Adrenal gland (tissue), 12 donors: ENCODE data around the gene CYP1A2. TPM values are rescaled to one million over a fixed set of nuclear protein-coding genes. Genes with fewer than 3 reads are reported as not detected.

ENCODE experiments used
- DNase-seq, 7 donors: peaks; one replicate each; pipeline ENCODE4 v3.0.0-alpha.2; 2019 to 2020
- H3K27ac ChIP-seq, 5 donors: fragments of 200-600 bp; sonication (generic) in 4 of 5; 1 replicate in 3 of 5; 2 replicates in 2 of 5; pipeline versions ENCODE4 v1.5.1 to v1.8.0; 2016 to 2020; ENCODE audit warnings: mild to moderate bottlenecking in 1 of 5
- H3K27me3 ChIP-seq: fragments of 200-600 bp; 2 replicates; pipeline ENCODE4 v1.8.0; 2021
- H3K36me3 ChIP-seq, 2 donors: fragments of 200-600 bp; replicated peaks in 1 of 2; 1 replicate in 1 of 2; 2 replicates in 1 of 2; pipeline versions ENCODE4 v1.5.1 to v1.8.0; 2018 to 2022
- H3K4me1 ChIP-seq, 2 donors: fragments of 200-600 bp; replicated peaks in 1 of 2; 1 replicate in 1 of 2; 2 replicates in 1 of 2; pipeline versions ENCODE4 v1.5.1 to v1.8.0; 2018 to 2021
- H3K4me3 ChIP-seq, 4 donors: fragments of 200-600 bp; sonication (generic) in 3 of 4; one replicate each; pipeline ENCODE4 v1.5.1; 2016 to 2018
- H3K9me3 ChIP-seq, 3 donors: fragments of 200-600 bp; sonication (generic) in 1 of 3; replicated peaks in 1 of 3; 1 replicate in 2 of 3; 2 replicates in 1 of 3; pipeline versions ENCODE4 v1.5.1 to v1.8.0; 2016 to 2021
- POLR2A ChIP-seq, 2 donors: fragments of 450-650 bp; IDR thresholded peaks; one replicate each; pipeline ENCODE4 v1.6.1; 2017; ENCODE audit warnings: antibody characterized with exemption in 2 of 2, mild to moderate bottlenecking in 2 of 2, moderate library complexity in 1 of 2
- WGBS, 4 donors: extraction: QIAGEN DNeasy Blood & Tissue Kit in 2 of 4; methylation state at CpG; one replicate each; pipeline versions ENCODE4 v1.1.5 to v1.1.7; 2013 to 2017; 5-methylcytosine and 5-hydroxymethylcytosine counted together
- intact Hi-C, 2 donors: fragments of 100-400 bp; cut with DNase I; formaldehyde crosslinking; loops; one replicate each; pipeline versions ENCODE4 v1.14.1 to v1.15.0; 2022 to 2023
- polyA plus RNA-seq, 3 donors: library from polyadenylated mRNA; stranded (reverse); fragments of 200-250 nt in 2 of 3; fragments of 350-450 nt in 1 of 3; fragmentation: Illumina TruSeq in 1 of 3; extraction: RNeasy Lipid Tissue Mini Kit (QIAGEN cat#74804) in 1 of 3; gene quantifications; one replicate each; pipeline ENCODE4 v1.2.3, GENCODE V29; 2013 to 2014
- total RNA-seq, 9 donors: library from RNA; depleted of rRNA in 4 of 9; stranded (reverse); fragments of >200 nt in 4 of 9; fragments of 120-200 nt in 1 of 9; fragmentation: NEBNext Ultra II Directional in 1 of 9; extraction: Animal tissue kit (Norgen Biotek cat#: 25700) in 1 of 9; gene quantifications; one replicate each; pipeline versions ENCODE4 v1.1.0 to v1.2.4, GENCODE V29; 2013 to 2023
- TF ChIP-seq, protein P1 (sequence below), 6 experiments: fragments of 450-650 bp in 4 of 6; fragments of 200-600 bp in 2 of 6; sonication (generic) in 1 of 6; IDR thresholded peaks; 1 replicate in 5 of 6; 2 replicates in 1 of 6; pipeline versions ENCODE4 v1.5.1 to v1.8.0; 2016 to 2021; ENCODE audit warnings: antibody characterized with exemption in 6 of 6, mild to moderate bottlenecking in 2 of 6, moderate library complexity in 1 of 6
- donor health status: healthy with polysubstance abuse.
- donor health status: Bipolar disorder and iron deficiency.
- donor health status: DM: yes; HTN: yes; CAD: no.
- donor health status: DM: no; HTN: no; CAD: no.
- donor health status: DM: no; HTN: no; CAD: no.
- donor health status: DM: yes; HTN: yes; CAD: no.

CYP1A2 gene
- total and polyA plus RNA-seq, 12 donors: not detected

DNA sequence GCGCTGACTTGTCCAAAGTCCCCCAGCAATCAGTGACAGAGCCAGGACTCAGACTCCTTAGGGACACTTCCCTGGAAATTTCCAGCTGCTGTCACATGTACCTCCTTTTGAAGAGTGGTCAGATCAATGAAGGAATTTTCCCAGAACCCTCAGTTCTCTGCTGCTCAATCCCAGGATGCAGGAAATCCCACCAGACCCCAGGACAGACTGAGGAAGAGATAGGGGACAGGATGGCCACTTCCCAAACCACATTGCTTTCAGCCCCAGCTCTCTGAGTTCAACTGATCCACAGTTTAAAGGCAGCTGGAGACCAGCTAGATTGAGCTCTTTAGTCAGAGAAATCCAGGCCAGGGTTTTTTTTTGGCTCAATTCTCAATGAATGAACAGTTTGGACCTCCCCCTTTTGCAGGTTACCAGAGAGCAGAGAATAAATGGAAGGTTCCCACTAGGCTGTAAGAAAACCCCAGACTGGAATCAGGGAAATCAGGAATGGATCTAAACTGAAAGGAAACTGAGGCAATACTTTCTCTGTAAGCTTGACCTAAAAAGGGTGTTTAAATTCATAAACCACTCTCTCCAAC is 24.8 kb upstream of the CYP1A2 start:
- DNase-seq: peak in 4 of 7 donors; percentile 7 to 25 (median 18)
- H3K4me1 ChIP-seq: peaks cover 0 to 14% of the 10 kb centered on the region in 2 donors
- H3K27ac ChIP-seq: no peak overlapping the region
- 80 to 93% (median 90%) methylated on average over 1 of the region's 1 CpG for WGBS, 4 donors
- intact Hi-C loops: no loop called here
- H3K36me3 ChIP-seq: no peaks in the 10 kb centered on the region
- H3K4me3 ChIP-seq: no peak overlapping the region
- no peaks in the 10 kb centered on the region for H3K9me3 ChIP-seq
- peak in 1 of 2 donors; percentile 19 for TF ChIP-seq POLR2A (IDR thresholded peaks at IDR 0.05)
- TF ChIP-seq, protein P1, sequence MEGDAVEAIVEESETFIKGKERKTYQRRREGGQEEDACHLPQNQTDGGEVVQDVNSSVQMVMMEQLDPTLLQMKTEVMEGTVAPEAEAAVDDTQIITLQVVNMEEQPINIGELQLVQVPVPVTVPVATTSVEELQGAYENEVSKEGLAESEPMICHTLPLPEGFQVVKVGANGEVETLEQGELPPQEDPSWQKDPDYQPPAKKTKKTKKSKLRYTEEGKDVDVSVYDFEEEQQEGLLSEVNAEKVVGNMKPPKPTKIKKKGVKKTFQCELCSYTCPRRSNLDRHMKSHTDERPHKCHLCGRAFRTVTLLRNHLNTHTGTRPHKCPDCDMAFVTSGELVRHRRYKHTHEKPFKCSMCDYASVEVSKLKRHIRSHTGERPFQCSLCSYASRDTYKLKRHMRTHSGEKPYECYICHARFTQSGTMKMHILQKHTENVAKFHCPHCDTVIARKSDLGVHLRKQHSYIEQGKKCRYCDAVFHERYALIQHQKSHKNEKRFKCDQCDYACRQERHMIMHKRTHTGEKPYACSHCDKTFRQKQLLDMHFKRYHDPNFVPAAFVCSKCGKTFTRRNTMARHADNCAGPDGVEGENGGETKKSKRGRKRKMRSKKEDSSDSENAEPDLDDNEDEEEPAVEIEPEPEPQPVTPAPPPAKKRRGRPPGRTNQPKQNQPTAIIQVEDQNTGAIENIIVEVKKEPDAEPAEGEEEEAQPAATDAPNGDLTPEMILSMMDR (IDR thresholded peaks at IDR 0.05): no peak
- no peaks in the 10 kb centered on the region for H3K27me3 ChIP-seq

DNA sequence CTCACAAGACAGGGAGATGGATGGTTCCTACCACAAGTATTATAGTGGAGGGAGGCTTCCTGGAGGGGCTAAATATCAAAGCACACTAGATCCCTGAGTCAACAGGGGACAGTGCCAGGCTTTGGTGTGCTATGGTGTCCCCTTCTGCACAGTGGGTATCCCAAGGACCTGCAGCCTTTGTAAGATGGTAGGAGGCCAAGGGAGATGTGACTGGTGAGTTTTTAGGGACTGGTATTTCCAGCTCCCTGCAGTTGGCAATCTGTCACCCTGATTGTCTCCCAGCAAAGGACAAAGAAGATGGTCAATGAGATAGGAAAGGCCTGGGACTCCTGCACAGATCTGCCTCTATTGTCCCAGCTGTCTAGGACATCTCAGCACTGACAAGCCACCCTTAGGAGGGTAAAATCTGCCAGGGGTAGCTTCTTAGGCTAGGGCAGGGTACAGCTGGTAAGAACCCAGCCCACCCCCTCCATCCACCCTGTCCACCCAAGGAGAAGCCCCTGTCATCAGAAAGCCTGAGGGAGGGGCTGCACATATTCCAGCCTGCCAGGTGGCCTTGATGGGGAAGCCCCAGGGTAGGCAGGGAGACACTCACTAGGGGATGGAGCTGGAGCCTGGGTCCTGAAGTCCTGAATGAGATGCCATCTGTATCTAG is 23.9 kb upstream of the CYP1A2 start:
- Histone ChIP-seq H3K36me3 (no peaks in the 10 kb centered on the region), H3K4me1 (peaks cover 0 to 14% of the 10 kb centered on the region in 2 donors), H3K9me3 (no peaks in the 10 kb centered on the region), H3K27ac (no peak overlapping the region), H3K27me3 (no peaks in the 10 kb centered on the region), H3K4me3 (no peak overlapping the region)
- peak in 1 of 7 donors; percentile 33 for DNase-seq
- intact Hi-C loops: no loop called here
- TF ChIP-seq POLR2A (IDR thresholded peaks at IDR 0.05): no peak
- TF ChIP-seq, protein P1 (IDR thresholded peaks at IDR 0.05): no peak

DNA sequence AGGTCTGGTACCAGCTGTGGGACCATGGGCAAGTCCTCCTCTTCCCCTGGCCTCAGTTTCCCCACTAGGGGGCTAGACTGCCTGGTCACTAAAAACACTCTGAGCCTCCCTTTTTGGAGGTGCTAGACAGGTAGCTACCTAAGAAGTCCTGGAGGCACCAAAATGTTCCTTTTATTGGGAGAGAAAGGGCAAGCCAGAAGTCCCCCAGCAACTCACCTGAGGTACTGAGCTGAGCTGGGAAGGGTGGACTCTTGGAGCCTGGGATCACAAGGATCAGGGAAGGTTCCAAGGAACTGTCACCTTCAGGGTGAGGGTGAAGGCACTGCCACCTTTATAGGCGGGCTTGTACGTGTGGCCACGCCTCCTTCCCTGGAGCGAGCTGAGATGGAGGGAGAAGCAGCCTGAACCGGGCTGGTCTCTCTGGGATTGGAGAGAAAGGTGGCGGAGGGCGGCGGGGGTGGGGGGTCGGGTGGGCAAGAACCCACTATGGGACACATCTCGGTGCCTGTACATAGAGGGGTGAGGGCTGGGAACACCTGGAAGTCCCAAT is 23.3 kb upstream of the CYP1A2 start, which contains the start of gene CYP1A1:
Gene CYP1A1, minus strand, starts transcription at position 304 of the 550 bp plus-strand sequence. CDS start 2,431 bp downstream, outside the sequence.
- peak in 4 of 7 donors; percentile 19 to 47 (median 30) for DNase-seq
- peaks cover 0 to 14% of the 10 kb centered on the region in 2 donors for H3K4me1 ChIP-seq
- no peaks in the 10 kb centered on the region for H3K9me3 ChIP-seq
- no peak within 1 kb of the TSS for H3K27ac ChIP-seq
- H3K4me3 ChIP-seq: peak within 1 kb of the TSS in 2 of 4 donors; percentile 20 to 58
- TF ChIP-seq, protein P1 (IDR thresholded peaks at IDR 0.05): no peak
- TF ChIP-seq POLR2A (IDR thresholded peaks at IDR 0.05): no peak
- H3K36me3 ChIP-seq: no peaks in the 10 kb centered on the region
- no peaks in the 10 kb centered on the region for H3K27me3 ChIP-seq
- intact Hi-C loops: no loop called here
- 0 to 2% (median 0%) methylated on average over 4 to 10 of the region's 10 CpGs; no CpG with 5 or more reads in 1 of the 4 donors for WGBS, 4 donors
